Nephron progenitor cell (in vitro differentiated cells): ENCODE results near the gene ABT1.

Experiments used
- DNase-seq: peaks from one replicate; pipeline ENCODE4 v3.0.0; 2021
- H3K27ac Mint-ChIP-seq: 2 replicates; pipeline ENCODE4 v1.8.0; 2021; ENCODE audit warnings: mild to moderate bottlenecking, moderate library complexity, mixed read lengths
- H3K27me3 Mint-ChIP-seq: 2 replicates; pipeline ENCODE4 v1.8.0; 2021; ENCODE audit warnings: mild to moderate bottlenecking, low read depth, mixed read lengths; ENCODE audit not compliant: poor library complexity
- H3K36me3 Mint-ChIP-seq: 2 replicates; pipeline ENCODE4 v1.8.0; 2021; ENCODE audit warnings: low read depth, mixed read lengths
- H3K4me1 Mint-ChIP-seq: 2 replicates; pipeline ENCODE4 v1.8.0; 2021; ENCODE audit warnings: mixed read lengths
- H3K4me3 Mint-ChIP-seq: 2 replicates; pipeline ENCODE4 v1.8.0; 2021; ENCODE audit warnings: mild to moderate bottlenecking, moderate library complexity, mixed read lengths
- H3K9me3 Mint-ChIP-seq: 2 replicates; pipeline ENCODE4 v1.8.0; 2021; ENCODE audit warnings: mild to moderate bottlenecking, moderate library complexity, mixed read lengths
- CTCF ChIP-seq: fragments of 200-600 bp; sonication (generic); IDR thresholded peaks from 2 replicates; pipeline ENCODE4 v1.5.0; 2021; ENCODE audit warnings: antibody characterized with exemption

The ABT1 gene

GRCh38 chr6:26553635-26554446, 42.9 kb upstream of the ABT1 start:
- H3K36me3 Mint-ChIP-seq = no peaks in the 10 kb centered on the region
- peaks cover 16% of the 10 kb centered on the region for H3K4me1 Mint-ChIP-seq
- DNase-seq = peak; percentile 86
- TF ChIP-seq CTCF = no peak
- H3K4me3 Mint-ChIP-seq = no peak overlapping the region
- no peak overlapping the region for H3K27ac Mint-ChIP-seq
- no peaks in the 10 kb centered on the region for H3K9me3 Mint-ChIP-seq
- peaks cover 14% of the 10 kb centered on the region for H3K27me3 Mint-ChIP-seq

DNA sequence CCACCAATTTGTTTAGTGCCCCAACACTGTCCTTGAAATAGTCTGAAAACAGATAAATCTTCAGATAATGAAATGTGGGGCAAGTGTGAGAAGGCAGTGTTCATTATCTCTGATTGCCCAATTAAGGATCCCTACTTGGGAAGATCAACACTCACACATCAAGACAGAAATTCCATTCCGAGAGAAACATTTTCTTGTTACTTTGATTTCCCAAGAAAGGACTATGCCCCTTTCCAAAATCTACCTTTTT, 42.4 kb upstream of the ABT1 start:
- DNase-seq = no peak
- peaks cover 14% of the 10 kb centered on the region for H3K27me3 Mint-ChIP-seq
- H3K27ac Mint-ChIP-seq = no peak overlapping the region
- TF ChIP-seq CTCF = no peak
- H3K4me1 Mint-ChIP-seq = peaks cover 16% of the 10 kb centered on the region
- H3K9me3 Mint-ChIP-seq = no peaks in the 10 kb centered on the region
- no peak overlapping the region for H3K4me3 Mint-ChIP-seq
- no peaks in the 10 kb centered on the region for H3K36me3 Mint-ChIP-seq

DNA sequence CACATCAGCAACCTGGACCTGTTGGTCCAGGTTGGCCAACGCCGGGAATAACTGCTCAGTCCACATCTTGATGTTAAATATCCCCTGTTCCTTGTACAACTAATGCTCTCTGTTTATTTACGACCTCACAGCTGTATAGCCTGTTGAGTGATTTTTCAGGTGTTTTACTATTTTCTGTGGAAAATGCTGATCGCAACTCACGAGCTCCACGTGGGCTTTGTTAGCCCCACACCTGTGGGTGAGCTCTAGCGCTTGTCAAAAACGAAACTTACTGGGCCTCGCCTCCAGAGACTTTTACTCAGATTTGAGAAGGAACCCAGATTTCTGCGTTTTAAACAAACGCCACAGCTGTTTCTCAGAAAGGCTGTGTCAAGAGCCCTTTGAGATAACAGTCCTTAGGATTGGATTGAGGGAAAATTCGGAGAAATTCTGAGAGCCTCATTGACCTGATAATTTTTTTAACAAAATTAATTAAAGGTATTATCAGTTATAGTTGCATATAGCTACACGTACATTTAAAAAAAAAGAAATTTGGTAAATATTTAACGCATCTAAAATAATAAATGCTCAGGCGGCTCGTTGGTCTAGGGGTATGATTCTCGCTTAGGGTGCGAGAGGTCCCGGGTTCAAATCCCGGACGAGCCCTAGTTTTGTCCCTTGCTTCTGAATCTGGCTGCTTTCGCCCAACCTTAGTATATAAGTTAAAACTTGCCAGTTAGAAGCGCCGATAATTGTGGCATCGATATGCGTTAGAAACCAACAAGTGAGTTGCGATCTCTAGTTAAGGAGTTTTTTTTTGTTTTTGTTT, 41.9 kb upstream of the ABT1 start:
- DNase-seq = peak; percentile 61
- TF ChIP-seq CTCF = no peak

GRCh38 chr6:26555505-26556262, 41.1 kb upstream of the ABT1 start:
- Mint-ChIP-seq H3K4me3 (no peak overlapping the region), H3K9me3 (no peaks in the 10 kb centered on the region), H3K27ac (no peak overlapping the region), H3K4me1 (peaks cover 10% of the 10 kb centered on the region), H3K27me3 (peaks cover 14% of the 10 kb centered on the region), H3K36me3 (no peaks in the 10 kb centered on the region)
- TF ChIP-seq CTCF = no peak
- no peak for DNase-seq

More for the DNA sequence above, 41.9 kb upstream of the ABT1 start:
- peaks cover 14% of the 10 kb centered on the region for H3K27me3 Mint-ChIP-seq
- H3K27ac Mint-ChIP-seq = no peak overlapping the region
- peaks cover 16% of the 10 kb centered on the region for H3K4me1 Mint-ChIP-seq
- no peaks in the 10 kb centered on the region for H3K9me3 Mint-ChIP-seq
- no peak overlapping the region for H3K4me3 Mint-ChIP-seq
- H3K36me3 Mint-ChIP-seq = no peaks in the 10 kb centered on the region

DNA sequence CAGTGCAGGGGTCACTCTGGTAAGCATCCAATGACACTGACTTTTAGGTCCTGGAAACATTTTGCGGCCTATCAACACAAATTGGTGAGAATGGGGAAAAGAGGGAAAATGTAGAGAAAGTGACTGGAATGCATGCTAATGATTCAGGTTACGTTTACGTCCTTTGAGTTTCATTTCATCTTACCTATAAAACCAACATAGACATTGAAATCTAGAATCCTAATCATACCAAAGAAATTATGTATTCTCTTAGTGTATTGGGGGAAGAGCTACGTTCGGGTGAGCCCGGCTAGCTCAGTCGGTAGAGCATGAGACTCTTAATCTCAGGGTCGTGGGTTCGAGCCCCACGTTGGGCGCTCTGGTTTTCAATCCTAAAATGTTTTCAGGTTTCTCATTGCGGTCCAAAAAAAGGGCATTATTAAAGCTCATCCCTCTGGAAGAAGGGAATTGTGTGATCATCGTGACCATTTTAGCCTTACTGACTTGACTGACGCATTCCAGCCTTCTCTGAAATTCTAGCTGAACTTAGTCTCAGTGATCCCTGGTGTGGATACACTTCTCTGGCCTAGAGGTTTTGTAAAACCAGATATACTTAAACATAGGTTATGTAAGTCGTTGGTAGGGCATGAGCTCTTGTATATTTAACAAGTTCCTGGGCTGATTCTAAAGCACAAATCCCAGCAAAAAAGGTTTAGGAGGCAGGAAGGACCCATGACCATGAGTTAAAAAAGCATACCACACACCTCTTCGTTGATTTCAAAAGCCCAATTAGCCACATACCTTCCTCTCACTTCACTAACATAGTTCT, 40.3 kb upstream of the ABT1 start:
- Mint-ChIP-seq H3K27ac (no peak overlapping the region), H3K9me3 (peaks cover 8% of the 10 kb centered on the region), H3K36me3 (no peaks in the 10 kb centered on the region), H3K4me3 (no peak overlapping the region), H3K27me3 (peaks cover 16% of the 10 kb centered on the region), H3K4me1 (peaks cover 10% of the 10 kb centered on the region)
- peak; percentile 67 for DNase-seq
- no peak for TF ChIP-seq CTCF
